Loucy (cell line): ENCODE results near the gene FBLN2.

Source experiments
- H2AFZ ChIP-seq: fragments of 200-600 bp; sonication (generic); 2 replicates; pipeline ENCODE4 v1.6.0; 2016; ENCODE audit warnings: antibody characterized with exemption, mild to moderate bottlenecking, low read length, moderate library complexity
- H3F3A ChIP-seq: fragments of 200-600 bp; 2 replicates; pipeline ENCODE4 v1.6.0; 2016; ENCODE audit warnings: antibody characterized with exemption, low read depth, mild to moderate bottlenecking
- H3K27me3 ChIP-seq: fragments of 200-600 bp; sonication (generic); 2 replicates; pipeline ENCODE4 v1.6.1; 2014; ENCODE audit warnings: low read length, mild to moderate bottlenecking; ENCODE audit not compliant: insufficient read depth, poor library complexity, severe bottlenecking
- H3K36me3 ChIP-seq: fragments of 200-600 bp; sonication (generic); 2 replicates; pipeline ENCODE4 v1.6.1; 2016; ENCODE audit warnings: low read length; ENCODE audit not compliant: insufficient read depth
- H3K4me1 ChIP-seq: fragments of 200-600 bp; sonication (generic); 2 replicates; pipeline ENCODE4 v1.5.1; 2014; ENCODE audit warnings: low read length, mild to moderate bottlenecking; ENCODE audit not compliant: insufficient read depth, poor library complexity, severe bottlenecking
- H3K4me2 ChIP-seq: fragments of 200-600 bp; sonication (generic); 2 replicates; pipeline ENCODE4 v1.6.0; 2014; ENCODE audit warnings: antibody characterized with exemption, low read length, low read depth, mild to moderate bottlenecking; ENCODE audit not compliant: poor library complexity, severe bottlenecking
- H3K4me3 ChIP-seq: fragments of 200-600 bp; sonication (generic); 2 replicates; pipeline ENCODE4 v1.5.1; 2014; ENCODE audit warnings: low read length, mild to moderate bottlenecking, mixed read lengths; ENCODE audit not compliant: poor library complexity, severe bottlenecking
- H3K79me2 ChIP-seq: fragments of 200-600 bp; sonication (generic); 2 replicates; pipeline ENCODE4 v1.6.1; 2014; ENCODE audit warnings: low read length; ENCODE audit not compliant: insufficient read depth
- H3K9ac ChIP-seq: fragments of 200-600 bp; sonication (generic); 2 replicates; pipeline ENCODE4 v1.6.0; 2014; ENCODE audit warnings: mild to moderate bottlenecking, low read depth, low read length, moderate library complexity; ENCODE audit not compliant: poor library complexity, severe bottlenecking
- H3K9me2 ChIP-seq: fragments of 200-600 bp; sonication (generic); replicated peaks from 2 replicates; pipeline ENCODE4 v1.6.1; 2016; ENCODE audit warnings: low read depth, low read length, mixed read lengths
- H3K9me3 ChIP-seq: fragments of 200-600 bp; sonication (generic); 2 replicates; pipeline ENCODE4 v1.6.1; 2014; ENCODE audit warnings: mild to moderate bottlenecking, antibody characterized with exemption, low read length, low read depth; ENCODE audit not compliant: insufficient read depth
- H4K20me1 ChIP-seq: fragments of 200-600 bp; sonication (generic); 2 replicates; pipeline ENCODE4 v1.6.0; 2014; ENCODE audit warnings: antibody characterized with exemption, low read length, mild to moderate bottlenecking; ENCODE audit not compliant: insufficient read depth, poor library complexity, severe bottlenecking
- CTCF ChIP-seq: fragments of 200-600 bp; sonication (generic); conservative IDR thresholded peaks from 2 replicates; pipeline ENCODE4 v1.5.1; 2014; ENCODE audit warnings: mild to moderate bottlenecking, antibody characterized with exemption, low read length
- EZH2phosphoT487 ChIP-seq: fragments of 200-600 bp; IDR thresholded peaks from 2 replicates; pipeline ENCODE4 v1.6.1; 2018; ENCODE audit warnings: antibody characterized with exemption, mild to moderate bottlenecking, moderate library complexity, borderline replicate concordance

FBLN2 gene

GRCh38 chr3:13650210-13651056 is 101.5 kb downstream of the FBLN2 start:
- H3K9me2 ChIP-seq: no peaks in the 10 kb centered on the region
- H3K4me2 ChIP-seq: peak overlapping the region; percentile 27
- H3K9me3 ChIP-seq: no peaks in the 10 kb centered on the region
- H3K36me3 ChIP-seq: no peaks in the 10 kb centered on the region
- H3K4me3 ChIP-seq: peak overlapping the region; percentile 27
- no peak overlapping the region for H3K9ac ChIP-seq
- no peak for TF ChIP-seq EZH2phosphoT487
- peak; percentile 100 for TF ChIP-seq CTCF
- no peak overlapping the region for H2AFZ ChIP-seq
- no peaks in the 10 kb centered on the region for H3F3A ChIP-seq
- H3K79me2 ChIP-seq: no peaks in the 10 kb centered on the region
- H3K4me1 ChIP-seq: peaks cover 11% of the 10 kb centered on the region
- no peaks in the 10 kb centered on the region for H4K20me1 ChIP-seq
- no peaks in the 10 kb centered on the region for H3K27me3 ChIP-seq

- H3K79me2 ChIP-seq: no peaks in the 10 kb centered on the region
- H3K36me3 ChIP-seq: no peaks in the 10 kb centered on the region
- no peak overlapping the region for H3K4me2 ChIP-seq
- no peak overlapping the region for H3K4me3 ChIP-seq
- H3K9me2 ChIP-seq: no peaks in the 10 kb centered on the region
- H3K9ac ChIP-seq: no peak overlapping the region
- H3K4me1 ChIP-seq: peaks cover 11% of the 10 kb centered on the region
- no peaks in the 10 kb centered on the region for H3F3A ChIP-seq
- H4K20me1 ChIP-seq: no peaks in the 10 kb centered on the region
- H2AFZ ChIP-seq: no peak overlapping the region
- TF ChIP-seq EZH2phosphoT487: no peak
- TF ChIP-seq CTCF: no peak
- no peaks in the 10 kb centered on the region for H3K27me3 ChIP-seq
- H3K9me3 ChIP-seq: no peaks in the 10 kb centered on the region
Observed at GRCh38 chr3:13651057-13651400, 102.1 kb downstream of the FBLN2 start.

- no peak overlapping the region for H3K4me2 ChIP-seq
- no peak overlapping the region for H3K4me3 ChIP-seq
- H2AFZ ChIP-seq: no peak overlapping the region
- peaks cover 11% of the 10 kb centered on the region for H3K4me1 ChIP-seq
- H3K9me2 ChIP-seq: no peaks in the 10 kb centered on the region
- no peaks in the 10 kb centered on the region for H3F3A ChIP-seq
- no peaks in the 10 kb centered on the region for H3K79me2 ChIP-seq
- TF ChIP-seq EZH2phosphoT487: no peak
- TF ChIP-seq CTCF: no peak
- H3K9me3 ChIP-seq: no peaks in the 10 kb centered on the region
- no peaks in the 10 kb centered on the region for H3K36me3 ChIP-seq
- H3K27me3 ChIP-seq: no peaks in the 10 kb centered on the region
- H3K9ac ChIP-seq: no peak overlapping the region
- H4K20me1 ChIP-seq: no peaks in the 10 kb centered on the region
Observed at GRCh38 chr3:13651775-13652428, 103.0 kb downstream of the FBLN2 start.
